T-helper 2 cell (primary cell): ENCODE results near the gene CYP2R1.

ENCODE experiments used
- DNase-seq, 5 experiments: peaks; one replicate each; pipeline versions ENCODE4 v3.0.0 to v3.0.0-alpha.2; 2012 to 2022
- total RNA-seq, 2 donors: gene quantifications; one replicate each; lab custom pipeline; 2026; lab: John Stamatoyannopoulos, UW

CYP2R1 gene, protein sequence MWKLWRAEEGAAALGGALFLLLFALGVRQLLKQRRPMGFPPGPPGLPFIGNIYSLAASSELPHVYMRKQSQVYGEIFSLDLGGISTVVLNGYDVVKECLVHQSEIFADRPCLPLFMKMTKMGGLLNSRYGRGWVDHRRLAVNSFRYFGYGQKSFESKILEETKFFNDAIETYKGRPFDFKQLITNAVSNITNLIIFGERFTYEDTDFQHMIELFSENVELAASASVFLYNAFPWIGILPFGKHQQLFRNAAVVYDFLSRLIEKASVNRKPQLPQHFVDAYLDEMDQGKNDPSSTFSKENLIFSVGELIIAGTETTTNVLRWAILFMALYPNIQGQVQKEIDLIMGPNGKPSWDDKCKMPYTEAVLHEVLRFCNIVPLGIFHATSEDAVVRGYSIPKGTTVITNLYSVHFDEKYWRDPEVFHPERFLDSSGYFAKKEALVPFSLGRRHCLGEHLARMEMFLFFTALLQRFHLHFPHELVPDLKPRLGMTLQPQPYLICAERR
- total RNA-seq = 14.7 to 25.1 reads per million in 2 donors

DNA sequence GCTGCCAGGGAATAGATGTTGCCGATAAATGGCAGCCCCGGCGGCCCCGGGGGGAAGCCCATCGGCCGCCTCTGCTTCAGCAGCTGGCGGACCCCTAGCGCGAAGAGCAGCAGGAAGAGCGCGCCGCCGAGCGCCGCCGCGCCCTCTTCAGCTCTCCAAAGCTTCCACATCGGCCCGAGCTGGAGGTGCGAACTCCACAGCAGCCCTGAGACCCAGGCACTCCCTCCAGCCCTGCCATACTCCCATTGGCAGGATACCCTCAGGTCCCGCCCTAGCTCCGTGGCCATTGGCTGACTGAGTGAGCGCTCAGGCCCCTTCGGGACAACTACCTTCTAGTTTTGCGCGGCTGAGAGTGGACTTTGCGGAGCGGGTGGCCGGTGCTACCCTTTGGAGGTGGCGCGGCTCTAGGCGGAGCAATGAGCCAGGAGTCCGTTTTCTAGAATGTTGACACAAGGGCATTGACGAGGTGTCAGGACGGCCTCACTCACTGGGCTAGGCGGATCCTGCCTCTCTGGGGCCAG is at the start of gene CYP2R1:
TSS of gene CYP2R1 (minus strand) at position 196 of the 521 bp plus-strand sequence. CDS start at position 170, 26 bp downstream.
- peak; percentile 73 to 97 (median 83) for DNase-seq

DNA sequence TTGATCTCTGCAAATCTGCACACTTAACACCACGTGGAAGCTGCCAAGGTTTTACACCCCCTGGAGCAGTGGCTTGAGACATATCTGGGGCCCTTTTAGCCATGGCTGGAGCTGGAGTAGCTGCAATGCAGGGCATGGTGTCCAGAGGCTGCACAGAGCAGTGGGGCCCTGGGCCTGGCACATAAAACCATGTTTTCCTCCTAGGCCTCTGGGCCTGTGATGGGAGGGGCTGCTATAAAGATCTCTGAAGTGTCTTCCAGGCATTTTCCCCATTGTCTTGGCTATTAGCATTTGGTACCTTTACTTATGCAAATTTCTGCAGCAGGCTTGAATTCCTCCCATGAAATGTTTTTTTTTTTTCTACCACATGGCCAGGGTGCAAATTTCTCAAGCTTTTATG is 46.9 kb upstream of the CYP2R1 start:
- DNase-seq = no peak

DNA sequence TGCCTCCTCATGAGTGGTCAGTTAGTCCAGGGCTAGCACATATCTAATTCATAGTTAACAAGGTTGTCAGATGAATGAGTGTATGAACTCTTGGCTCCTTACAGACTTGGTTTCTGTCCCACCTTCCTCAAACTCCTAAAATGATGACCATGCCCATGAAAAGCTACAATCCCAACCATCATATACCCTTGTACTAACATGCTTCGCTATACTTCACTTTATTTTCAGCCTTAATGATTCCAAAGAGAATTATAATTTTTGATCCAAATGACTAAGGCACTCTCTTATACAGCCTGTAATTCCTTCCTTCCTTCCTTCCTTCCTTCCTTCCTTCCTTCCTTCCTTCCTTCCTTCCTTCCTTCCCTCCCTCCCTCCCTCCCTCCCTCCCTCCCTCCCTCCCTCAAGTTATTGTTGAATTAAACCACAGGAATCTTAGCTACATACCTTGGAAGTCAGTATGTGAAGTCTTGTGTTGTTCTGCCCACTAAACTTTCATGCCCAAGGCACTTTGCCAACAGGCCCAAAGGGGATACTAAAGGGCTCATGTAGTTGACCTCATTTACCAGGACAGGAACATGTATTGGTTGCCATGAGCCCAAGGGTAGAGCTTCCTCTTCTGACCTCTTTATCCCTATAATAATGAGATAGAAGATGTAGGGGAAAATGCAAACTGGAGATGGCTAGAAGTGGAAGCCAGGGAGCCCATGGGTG is 42.8 kb upstream of the CYP2R1 start:
- DNase-seq = no peak

DNA sequence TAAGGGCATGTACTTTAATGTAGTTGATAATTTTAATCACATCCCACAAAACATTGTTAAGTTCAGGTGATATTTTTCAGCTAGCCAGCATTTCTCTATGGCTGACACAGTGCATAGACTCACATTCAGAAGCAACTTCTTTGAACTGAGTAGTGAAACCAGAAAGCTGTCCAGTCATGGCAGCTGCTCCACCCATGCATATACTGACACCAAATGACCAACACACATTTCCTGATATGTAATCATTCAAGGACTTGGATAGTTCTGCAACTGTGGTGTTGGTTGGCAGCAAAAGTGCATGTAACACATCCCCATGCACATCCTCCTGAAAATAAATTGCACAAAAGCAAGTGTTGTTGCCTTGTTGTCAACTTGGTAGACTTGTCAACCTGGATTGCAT is 40.4 kb upstream of the CYP2R1 start:
- no peak for DNase-seq

DNA sequence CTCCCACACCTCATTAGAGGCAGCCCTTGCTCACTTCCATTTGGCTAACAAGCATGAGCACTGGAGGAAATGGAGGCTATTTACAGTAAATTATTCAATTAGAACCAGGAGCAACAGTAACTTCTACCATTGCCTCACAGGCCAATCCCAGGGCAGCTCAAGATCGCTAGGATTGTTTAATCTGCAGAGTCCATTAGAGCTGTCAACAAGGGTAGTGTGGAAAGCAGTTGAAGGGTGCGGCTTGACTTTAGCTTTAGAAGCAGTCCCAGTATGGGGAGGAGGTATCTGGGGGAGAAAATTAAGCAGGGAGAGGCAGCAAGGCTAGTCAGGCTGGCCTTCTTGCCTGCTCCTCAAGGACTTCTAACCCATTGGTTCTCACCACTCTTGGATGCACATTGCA is 38.3 kb upstream of the CYP2R1 start:
- DNase-seq = no peak

DNA sequence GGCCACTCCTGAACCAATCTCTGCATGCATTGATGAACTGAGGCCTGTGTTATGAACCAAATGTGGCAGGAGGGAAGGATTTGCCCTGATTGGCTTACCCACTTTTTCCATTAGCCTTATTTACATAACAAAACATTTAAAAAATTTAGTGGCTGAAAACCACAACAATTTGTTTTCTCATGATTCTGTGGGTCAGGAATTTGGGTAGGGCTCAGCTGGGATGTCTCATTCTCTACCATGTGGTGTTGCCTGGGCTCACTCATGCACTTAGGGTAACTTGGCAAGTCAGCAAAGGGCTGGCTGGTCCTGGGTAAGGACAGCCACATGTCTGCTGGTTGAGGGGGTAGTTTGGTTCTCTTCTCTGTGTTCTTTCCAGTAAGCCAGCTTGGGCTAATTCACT is 35.1 kb upstream of the CYP2R1 start:
- DNase-seq = no peak

DNA sequence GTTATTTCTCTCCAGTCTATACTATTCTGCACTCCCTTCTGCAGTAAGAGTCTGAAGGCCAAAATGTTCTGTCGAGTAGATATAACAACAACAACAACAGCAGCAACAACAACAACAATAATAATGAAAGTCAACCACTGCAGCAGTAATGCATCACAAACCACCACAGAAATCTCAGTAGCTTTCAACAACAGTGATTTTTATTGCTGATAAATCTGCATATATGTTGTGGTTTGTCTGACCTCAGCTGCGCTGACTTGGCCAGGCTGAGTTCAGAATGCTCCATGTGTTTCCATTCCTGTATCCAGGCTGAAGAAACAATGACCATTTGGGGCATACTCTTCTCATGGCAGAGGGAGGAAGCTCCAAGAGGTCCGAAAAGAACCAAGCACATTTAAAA is 32.3 kb upstream of the CYP2R1 start:
- DNase-seq = peak in 1 of 5 experiments; percentile 13

DNA sequence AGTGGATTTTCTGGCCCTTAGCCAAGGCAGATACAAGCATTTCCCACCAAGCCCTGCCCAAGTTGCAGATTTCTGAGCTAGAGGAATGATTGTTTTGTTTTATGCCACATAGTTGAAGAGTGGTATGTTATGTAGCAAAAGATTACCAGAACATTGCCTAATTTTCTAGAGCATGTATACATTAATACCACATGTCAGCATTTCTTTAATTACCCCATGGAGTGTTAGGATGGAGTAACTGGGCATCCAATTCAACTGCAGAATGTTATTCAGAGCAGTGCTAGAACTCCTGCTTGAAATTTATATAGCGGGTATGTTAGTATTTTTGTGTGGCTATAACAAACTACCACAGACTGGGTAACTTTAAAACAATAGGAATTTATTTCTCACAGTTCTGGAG is 24.4 kb upstream of the CYP2R1 start:
- DNase-seq = no peak

DNA sequence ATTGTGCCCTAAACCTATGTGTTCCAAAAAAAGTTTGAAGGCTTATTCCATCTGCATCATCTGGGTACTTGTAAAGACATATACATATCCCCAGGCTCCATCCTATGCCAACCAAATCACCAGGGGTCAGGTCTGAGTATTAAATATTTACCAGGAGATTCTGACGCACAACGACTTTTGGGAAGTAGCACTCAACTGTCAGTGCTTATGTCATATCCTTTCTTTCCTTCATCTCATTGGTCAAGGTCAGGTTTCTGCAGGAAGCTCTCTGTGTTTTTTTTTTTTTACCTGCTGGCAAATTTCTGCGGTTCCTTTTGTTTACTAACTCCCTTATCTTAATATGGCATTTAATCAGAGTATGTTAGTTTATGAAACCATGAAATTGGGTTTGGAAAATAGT is 22.5 kb upstream of the CYP2R1 start:
- no peak for DNase-seq

DNA sequence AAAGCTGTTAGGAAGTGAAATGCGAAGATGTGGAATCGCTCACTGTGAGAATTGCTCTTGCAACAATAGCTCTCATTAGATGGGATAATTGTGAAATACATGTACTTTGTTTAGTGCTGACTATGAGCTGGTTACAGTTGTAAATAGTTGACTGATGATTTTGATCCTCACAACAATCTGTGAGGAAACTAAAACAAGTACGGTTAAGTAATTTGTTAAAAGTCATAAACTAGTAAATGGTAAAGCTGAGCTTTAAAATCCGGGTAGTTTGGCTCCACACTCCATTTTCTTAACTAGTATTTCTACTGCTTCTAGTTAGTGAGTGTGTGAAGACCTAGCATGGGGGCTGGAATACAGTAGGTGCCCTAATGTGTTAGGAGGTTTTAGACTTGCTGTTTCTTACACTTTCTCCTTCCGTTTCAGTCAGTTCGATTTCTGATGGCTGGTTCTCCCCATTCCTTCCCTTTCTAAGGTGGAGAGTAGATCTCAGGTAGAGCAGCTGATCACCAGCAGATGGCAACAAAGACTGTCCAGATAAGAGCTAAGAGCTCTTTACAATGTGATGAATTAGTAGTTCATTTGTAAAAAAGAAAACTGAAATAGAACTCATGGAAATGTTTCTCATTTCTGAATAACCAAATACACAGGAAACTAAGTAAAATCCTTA is 16.3 kb upstream of the CYP2R1 start:
- DNase-seq = peak in 1 of 5 experiments; percentile 73

DNA sequence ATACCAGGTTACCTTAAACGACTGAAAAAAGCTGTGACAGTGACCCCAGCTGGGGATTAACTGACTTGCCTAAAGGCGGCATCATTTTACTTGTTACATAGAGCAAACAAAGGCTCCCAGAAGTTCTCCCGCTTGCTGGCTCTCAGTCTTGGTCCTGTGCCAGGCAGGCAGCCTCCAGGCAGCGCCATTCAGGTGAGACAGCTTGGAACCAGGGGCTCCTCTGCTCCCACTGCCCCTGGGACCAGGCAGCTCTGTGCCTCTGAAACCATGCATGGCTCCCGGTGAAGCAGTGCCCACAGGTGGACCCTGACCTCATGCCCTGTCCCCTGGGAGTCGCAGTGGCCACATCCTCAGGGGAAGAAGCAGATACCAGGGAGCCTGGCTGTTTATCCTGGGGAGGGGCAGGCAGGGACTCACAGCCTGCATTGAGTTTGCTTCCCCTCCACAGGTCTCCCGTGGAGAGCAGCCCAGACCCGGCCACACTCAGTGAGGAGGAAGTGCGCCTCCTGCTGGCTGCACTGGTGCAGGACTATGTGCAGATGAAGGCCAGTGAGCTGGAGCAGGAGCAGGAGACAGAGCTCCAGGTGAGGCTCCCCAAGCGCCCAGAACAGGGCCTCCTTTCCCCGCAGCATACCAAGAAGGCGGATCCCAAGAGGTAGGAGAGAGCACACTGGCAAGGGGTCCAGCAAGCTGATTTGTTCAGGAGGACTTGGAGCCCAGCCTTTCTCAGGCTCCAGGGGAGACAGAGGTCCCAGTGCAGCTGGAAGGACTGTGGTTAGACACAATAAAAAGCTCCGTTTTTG is 15.6 kb upstream of the CYP2R1 start:
- peak; percentile 61 to 84 (median 74) for DNase-seq

DNA sequence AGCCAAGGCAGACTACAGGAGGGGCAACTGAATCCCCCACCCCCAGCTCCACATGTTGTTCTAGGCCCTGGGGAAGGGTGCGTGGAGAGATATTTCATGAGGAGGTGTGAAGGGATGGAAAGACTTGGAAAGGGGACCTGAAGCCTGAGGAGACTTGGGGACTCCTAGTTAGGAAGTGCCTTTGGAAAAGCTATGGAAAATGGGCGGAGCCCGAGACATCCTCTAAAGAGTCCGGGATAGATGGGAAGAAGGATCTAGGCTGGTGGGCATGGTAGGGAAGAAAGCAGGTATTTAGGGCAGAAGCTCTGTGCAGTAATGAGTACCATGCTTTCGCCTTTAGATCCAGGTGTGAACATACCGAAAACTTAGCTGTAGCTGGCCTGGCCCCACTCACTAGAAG is 15.0 kb upstream of the CYP2R1 start:
- no peak for DNase-seq

DNA sequence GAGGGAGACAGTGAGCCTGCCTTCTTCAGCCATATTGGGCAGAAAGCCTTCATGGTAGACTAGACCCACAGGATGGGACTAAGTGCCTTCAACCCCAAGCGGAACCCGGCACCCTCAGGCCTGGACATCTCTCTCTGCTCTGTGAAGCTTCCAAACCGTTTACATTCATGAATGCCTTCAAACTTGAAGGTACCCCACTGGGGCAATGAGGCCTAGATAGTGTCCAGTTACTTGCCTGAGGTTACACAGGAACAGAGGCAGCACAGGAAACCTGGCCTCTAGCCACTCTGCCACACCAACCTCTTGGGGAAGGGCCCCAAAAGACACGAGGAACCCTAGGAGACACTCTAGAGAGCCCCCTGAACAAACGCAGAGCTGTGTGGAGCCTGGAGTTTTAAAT is 14.5 kb upstream of the CYP2R1 start:
- DNase-seq = no peak

DNA sequence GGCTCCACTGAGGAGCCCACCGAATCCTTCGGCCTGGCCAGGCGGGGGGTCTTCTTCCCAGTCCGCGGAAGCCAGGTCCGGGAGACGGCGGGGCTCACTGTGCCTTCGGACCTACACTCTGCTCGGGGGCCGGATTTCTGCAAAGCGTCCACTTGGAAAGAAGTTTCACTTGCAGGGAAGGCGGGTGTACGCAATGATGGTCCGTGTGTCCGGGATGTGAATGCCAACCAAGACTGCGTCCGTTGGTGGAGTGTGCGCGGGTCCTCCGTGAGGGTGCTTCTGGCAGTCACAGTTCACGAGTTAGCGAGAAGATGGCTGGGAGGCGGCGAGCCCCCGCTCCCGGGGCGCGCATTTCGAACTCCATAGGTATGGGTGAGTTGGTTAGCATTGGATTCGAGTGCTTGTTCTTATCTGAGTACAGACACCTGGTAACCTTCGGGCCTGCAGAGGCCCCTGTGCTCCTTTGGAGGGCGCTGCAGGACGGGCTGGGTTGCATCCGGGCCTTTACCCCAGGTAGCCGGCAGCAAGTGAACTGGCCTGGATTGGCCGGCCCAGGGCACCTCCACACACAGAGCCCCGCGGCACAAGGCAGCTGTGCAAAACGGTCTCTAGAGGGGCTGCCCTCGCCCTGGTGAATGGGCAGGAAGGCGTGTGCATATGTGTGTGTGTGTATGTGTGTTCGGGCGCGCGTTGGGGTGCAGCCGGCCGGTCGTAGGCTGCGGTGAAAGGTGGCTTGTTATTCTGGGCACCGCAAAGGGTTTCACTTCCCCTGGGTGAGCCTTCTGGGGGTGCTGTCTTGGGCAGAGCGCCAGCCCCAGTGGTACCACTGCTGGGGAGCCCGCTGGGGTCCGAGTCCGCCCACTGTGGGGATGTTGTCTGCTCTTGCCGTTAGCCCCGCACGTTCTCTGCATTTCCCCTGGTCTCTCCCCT is 13.3 kb upstream of the CYP2R1 start:
- peak; percentile 43 to 92 (median 68) for DNase-seq

DNA sequence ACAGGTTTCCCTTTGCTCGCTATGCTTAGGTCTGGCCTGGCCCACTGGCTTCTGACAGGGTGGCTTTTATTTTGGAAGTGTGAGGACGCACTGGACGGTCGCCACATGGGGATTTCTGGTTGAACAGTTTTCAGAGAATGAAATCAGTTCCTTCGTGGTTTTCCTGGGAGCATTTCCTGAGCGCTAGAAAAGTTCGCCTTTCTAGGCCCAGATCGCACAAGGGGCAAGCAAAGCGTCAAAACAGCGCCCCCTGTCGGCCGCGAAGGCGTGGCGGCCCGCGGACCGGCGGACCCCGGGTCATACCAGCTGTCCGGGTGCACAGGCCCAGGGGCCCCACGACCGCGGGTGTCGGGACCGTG is 12.7 kb upstream of the CYP2R1 start:
- DNase-seq = peak; percentile 58 to 79 (median 74)

DNA sequence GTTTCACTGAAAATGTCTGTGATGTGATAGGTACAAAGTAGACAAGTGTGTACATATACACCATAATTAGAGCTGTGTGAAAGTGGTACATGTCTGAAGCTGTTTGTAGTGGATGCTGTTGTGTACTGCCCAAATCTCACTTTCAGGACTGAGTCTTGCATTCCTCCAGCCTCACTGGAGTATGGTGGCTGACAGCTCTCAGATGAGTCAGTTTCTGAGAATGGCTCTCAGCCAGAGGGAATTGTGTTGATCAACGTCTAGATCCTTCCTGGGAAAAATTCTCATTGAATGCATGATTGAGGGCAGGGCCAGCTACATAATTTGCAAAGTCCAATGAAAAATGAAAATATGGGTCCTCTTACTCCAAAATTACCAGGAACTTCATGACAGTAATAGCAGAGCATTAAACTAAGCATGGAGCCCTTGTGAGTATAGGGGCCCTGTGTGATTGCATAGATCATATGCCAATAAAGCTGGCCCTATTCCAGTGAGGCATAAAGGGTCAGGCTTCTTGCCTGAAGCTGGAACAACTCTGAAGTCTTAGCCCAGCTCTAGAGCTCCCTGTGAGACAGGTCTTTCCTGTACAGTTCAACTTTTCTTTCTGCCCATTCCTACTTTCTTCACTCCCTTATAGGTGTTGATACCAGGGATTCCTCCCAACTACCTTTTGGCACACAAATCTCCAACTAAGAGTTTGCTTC is 10.8 kb upstream of the CYP2R1 start:
- DNase-seq = no peak

DNA sequence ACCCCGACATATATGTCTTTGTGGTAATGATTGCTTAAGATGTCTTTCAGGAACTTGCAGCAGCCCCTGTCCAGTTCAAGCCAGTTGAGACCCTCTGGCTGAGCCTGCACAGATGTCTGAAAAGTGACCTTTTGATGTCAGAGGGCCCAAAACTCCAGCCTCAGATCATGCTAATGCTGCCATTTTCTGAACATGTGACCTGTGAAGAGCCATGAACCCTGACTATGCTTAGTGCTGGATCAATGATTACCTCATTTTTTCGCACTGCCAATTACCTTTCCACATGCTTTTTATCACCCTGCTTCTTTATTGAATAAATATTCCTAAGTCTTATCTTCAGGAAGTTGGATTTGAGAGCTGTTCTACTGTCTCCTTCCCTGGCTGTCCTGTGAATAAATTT is 6.9 kb upstream of the CYP2R1 start:
- no peak for DNase-seq

DNA sequence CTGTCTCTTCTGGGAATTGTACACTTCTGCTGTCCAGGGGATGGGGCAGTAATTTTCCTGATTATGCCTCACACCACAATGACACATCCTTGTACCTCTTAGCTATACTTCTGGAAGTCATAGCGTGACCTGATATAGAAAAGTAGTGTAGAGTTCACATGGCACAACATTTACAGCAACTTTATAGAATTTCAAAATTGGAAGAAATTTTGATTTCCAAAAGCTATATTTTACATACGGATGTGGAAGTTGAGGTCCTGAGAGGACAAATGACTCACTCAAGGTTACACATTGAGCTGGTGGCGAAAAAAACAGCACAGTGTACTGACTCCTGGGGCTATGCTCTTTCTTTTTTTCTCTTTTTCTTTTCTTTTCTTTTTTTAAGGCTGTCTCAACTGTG is 6.3 kb upstream of the CYP2R1 start:
- no peak for DNase-seq

DNA sequence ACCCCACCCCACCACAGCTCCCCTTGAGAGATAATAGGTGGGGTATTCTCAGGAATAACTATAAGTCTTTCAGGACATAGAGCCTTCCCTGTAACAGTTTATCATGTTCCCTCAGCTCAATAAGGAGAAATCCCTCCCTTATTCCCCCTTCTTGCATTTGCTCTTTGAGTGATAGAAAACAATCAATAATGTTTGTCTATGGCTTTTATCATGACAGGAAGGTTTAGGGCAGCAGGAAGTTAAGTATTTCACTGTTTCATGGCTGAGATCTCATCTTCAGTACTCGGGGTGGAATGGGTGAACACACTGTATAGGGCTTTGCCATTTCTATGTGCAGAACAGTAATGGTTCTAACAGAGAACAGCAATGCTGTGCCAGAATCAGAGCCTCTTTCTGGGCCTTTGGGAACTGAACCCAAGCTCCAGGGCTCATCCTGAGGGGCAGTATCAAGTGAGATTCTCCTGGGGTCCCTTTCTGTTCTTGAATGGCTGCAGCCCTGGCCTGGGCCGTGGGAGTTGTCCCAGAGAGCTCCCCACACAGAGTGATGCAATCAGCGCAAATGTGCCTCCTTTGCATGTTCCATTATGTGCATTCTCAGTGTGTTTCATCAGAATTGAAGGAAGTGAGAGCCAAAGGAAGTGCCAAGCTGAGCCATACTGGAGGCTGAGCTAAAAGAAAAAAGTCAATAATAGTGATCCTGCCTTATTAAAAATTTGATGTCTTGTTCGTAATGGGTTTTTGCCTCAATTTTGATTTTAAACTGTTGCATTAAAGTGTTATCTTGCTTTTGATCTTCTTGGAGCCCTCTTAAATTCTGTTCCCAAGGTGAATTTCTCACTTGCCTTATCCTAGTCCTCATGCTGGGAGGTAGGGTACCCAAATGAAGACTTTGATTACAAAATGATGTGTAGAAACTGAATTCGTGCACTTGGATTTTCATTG is 2.9 kb upstream of the CYP2R1 start:
- DNase-seq = no peak
